HCT116 (cell line): Measurements from ENCODE around the gene ESR2. TPM values are rescaled to one million over a fixed set of nuclear protein-coding genes. Genes with fewer than 3 reads are reported as not detected.

Experiments used
- ATAC-seq: fragments of 200-7000 bp; cut with Tn5 transposase; 2 replicates; pipeline ENCODE4 v1.9.1; 2020; ENCODE audit warnings: mild to moderate bottlenecking, moderate library complexity
- BruUV-seq: library from RNA; stranded (reverse); fragments of 400-500 nt; replicated peaks from 2 replicates; lab custom pipeline; 2021; lab: Mats Ljungman, UMichigan
- CTCF ChIA-PET: fragments of 300-600 bp; sonication (Branson Sonifier 250); formaldehyde crosslinking; loops from one replicate; lab custom pipeline; 2021; ENCODE audit warnings: antibody characterized with exemption; lab: Charles Lee
- POLR2A ChIA-PET: fragments of 300-600, 350-600 bp; sonication (Branson Sonifier 250); formaldehyde crosslinking; loops from one replicate; lab custom pipeline; 2021; ENCODE audit warnings: antibody characterized with exemption; lab: Charles Lee
- RAD21 ChIA-PET, 2 experiments: fragments of 300-600 bp; sonication (Branson Sonifier 250); formaldehyde crosslinking; loops; one replicate each; lab custom pipeline; 2023; ENCODE audit warnings: low total read pairs in 2 of 2; ENCODE audit not compliant: uncharacterized antibody in 2 of 2, unreplicated experiment in 2 of 2, low non-redundant PET in 1 of 2; lab: Charles Lee
- DNase-seq: peaks from one replicate; pipeline ENCODE4 v3.0.0-alpha.2; 2010; ENCODE audit warnings: low read depth, low spot score
- H2AFZ ChIP-seq: fragments of 200-600 bp; shearing (Covaris generic), sonication (generic); 2 replicates; pipeline ENCODE4 v1.6.1; 2017; ENCODE audit warnings: low read depth, mixed run types, mixed read lengths, antibody characterized with exemption, low read length; ENCODE audit not compliant: poor library complexity, severe bottlenecking
- H3K27ac ChIP-seq: 2 replicates; pipeline ENCODE4 v1.5.1; 2012; ENCODE audit warnings: low read depth, low read length
- H3K27me3 ChIP-seq: fragments of 200-600 bp; sonication (generic); 2 replicates; pipeline ENCODE4 v1.6.1; 2016; ENCODE audit warnings: mixed run types, low read length, mixed read lengths; ENCODE audit not compliant: insufficient read depth
- H3K36me3 ChIP-seq, 2 experiments: fragments of 200-500 bp in 1 of 2; fragments of 200-600 bp in 1 of 2; sonication (Bioruptor generic) in 1 of 2; sonication (generic) in 1 of 2; 2 replicates each; pipeline versions ENCODE4 v1.5.1 to v1.6.1; 2014 to 2016; ENCODE audit warnings: low read length in 2 of 2, inconsistent platforms in 1 of 2, mixed read lengths in 1 of 2, mixed run types in 1 of 2; ENCODE audit not compliant: insufficient read depth in 2 of 2, control insufficient read depth in 1 of 2
- H3K4me1 ChIP-seq, 2 experiments: fragments of 200-600 bp in 1 of 2; sonication (generic) in 1 of 2; 2 replicates each; pipeline versions ENCODE4 v1.5.1 to v1.6.1; 2012 to 2017; ENCODE audit warnings: low read length in 2 of 2, inconsistent platforms in 1 of 2, mild to moderate bottlenecking in 1 of 2, mixed read lengths in 1 of 2, mixed run types in 1 of 2, moderate library complexity in 1 of 2; ENCODE audit not compliant: insufficient read depth in 2 of 2, control insufficient read depth in 1 of 2
- H3K4me2 ChIP-seq: fragments of 200-600 bp; sonication (generic); 2 replicates; pipeline ENCODE4 v1.6.1; 2017; ENCODE audit warnings: mixed run types, low read length, mixed read lengths
- H3K4me3 ChIP-seq, 2 experiments: fragments of 200-600 bp in 1 of 2; sonication (generic) in 1 of 2; replicated peaks in 1 of 2; 2 replicates each; pipeline ENCODE4 v1.5.1; 2011 to 2016; ENCODE audit warnings: low read length in 2 of 2, control low read depth in 1 of 2, low read depth in 1 of 2, mild to moderate bottlenecking in 1 of 2, mixed read lengths in 1 of 2, mixed run types in 1 of 2
- H3K79me2 ChIP-seq: fragments of 200-600 bp; sonication (generic); 2 replicates; pipeline ENCODE4 v1.6.1; 2017; ENCODE audit warnings: mild to moderate bottlenecking, mixed run types, low read length, moderate library complexity, mixed read lengths; ENCODE audit not compliant: insufficient read depth
- H3K9ac ChIP-seq: fragments of 200-600 bp; sonication (generic); 2 replicates; pipeline ENCODE4 v1.6.1; 2016; ENCODE audit warnings: low read length, mixed read lengths
- H3K9me2 ChIP-seq: fragments of 200-600 bp; sonication (generic), shearing (Covaris generic); 2 replicates; pipeline ENCODE4 v1.6.1; 2017; ENCODE audit warnings: mixed run types, mild to moderate bottlenecking, moderate library complexity; ENCODE audit not compliant: insufficient read depth
- H3K9me3 ChIP-seq, 2 experiments: fragments of 200-500 bp in 1 of 2; fragments of 200-600 bp in 1 of 2; sonication (Bioruptor generic) in 1 of 2; sonication (generic) in 1 of 2; 2 replicates each; pipeline ENCODE4 v1.6.1; 2014 to 2017; ENCODE audit warnings: low read length in 2 of 2, mixed read lengths in 2 of 2, inconsistent platforms in 1 of 2, low read depth in 1 of 2, mild to moderate bottlenecking in 1 of 2, mixed run types in 1 of 2, moderate library complexity in 1 of 2; ENCODE audit not compliant: control insufficient read depth in 1 of 2, insufficient read depth in 1 of 2
- H4K20me1 ChIP-seq: fragments of 200-600 bp; sonication (generic), shearing (Covaris generic); 2 replicates; pipeline ENCODE4 v1.6.1; 2017; ENCODE audit warnings: mixed run types, mild to moderate bottlenecking, moderate library complexity; ENCODE audit not compliant: insufficient read depth
- CBX3 ChIP-seq: IDR thresholded peaks from 2 replicates; pipeline ENCODE4 v1.6.1; 2012; ENCODE audit warnings: low read depth
- EGR1 ChIP-seq: IDR thresholded peaks from 2 replicates; pipeline ENCODE4 v1.6.1; 2012; ENCODE audit warnings: low read depth
- ELF1 ChIP-seq: IDR thresholded peaks from 2 replicates; pipeline ENCODE4 v1.6.1; 2012; ENCODE audit warnings: low read depth, borderline replicate concordance
- EZH2 ChIP-seq: fragments of 200-600 bp; sonication (generic); IDR thresholded peaks from 2 replicates; pipeline ENCODE4 v1.6.1; 2017; ENCODE audit warnings: antibody characterized with exemption, mixed run types
- EZH2phosphoT487 ChIP-seq: fragments of 200-600 bp; IDR thresholded peaks from 2 replicates; pipeline ENCODE4 v1.6.1; 2018; ENCODE audit warnings: antibody characterized with exemption, borderline replicate concordance
- FOSL1 ChIP-seq: IDR thresholded peaks from 2 replicates; pipeline ENCODE4 v1.6.1; 2012; ENCODE audit warnings: low read depth
- JUND ChIP-seq: IDR thresholded peaks from 2 replicates; pipeline ENCODE4 v1.6.1; 2012
- POLR2A ChIP-seq: IDR thresholded peaks from 2 replicates; pipeline ENCODE4 v1.7.0; 2011; ENCODE audit warnings: borderline replicate concordance; ENCODE audit not compliant: insufficient read depth, insufficient read length; ENCODE audit errors: extremely low read depth
- RAD21 ChIP-seq: IDR thresholded peaks from 2 replicates; pipeline ENCODE4 v1.6.1; 2012; ENCODE audit warnings: low read depth, mild to moderate bottlenecking
- REST ChIP-seq: IDR thresholded peaks from 2 replicates; pipeline ENCODE4 v1.6.1; 2012; ENCODE audit warnings: low read depth
- SIN3A ChIP-seq: IDR thresholded peaks from 2 replicates; pipeline ENCODE4 v1.6.1; 2012; ENCODE audit warnings: low read depth
- SP1 ChIP-seq: IDR thresholded peaks from 2 replicates; pipeline ENCODE4 v1.6.1; 2012; ENCODE audit warnings: low read depth
- SRF ChIP-seq: IDR thresholded peaks from 2 replicates; pipeline ENCODE4 v1.6.1; 2012; ENCODE audit warnings: low read depth
- TCF7L2 ChIP-seq: IDR thresholded peaks from 2 replicates; pipeline ENCODE4 v1.7.0; 2011; ENCODE audit warnings: borderline replicate concordance, inconsistent platforms; ENCODE audit not compliant: insufficient read depth, insufficient read length; ENCODE audit errors: extremely low read depth
- YY1 ChIP-seq: IDR thresholded peaks from 2 replicates; pipeline ENCODE4 v1.6.1; 2011; ENCODE audit warnings: low read length, low read depth, moderate library complexity, mild to moderate bottlenecking; ENCODE audit not compliant: insufficient replicate concordance; ENCODE audit errors: extremely low read depth
- ZFX ChIP-seq: fragments of 450-650 bp; IDR thresholded peaks from 2 replicates; pipeline ENCODE4 v1.6.1; 2017
- intact Hi-C: fragments of 100-400 bp; cut with micrococcal nuclease; formaldehyde crosslinking; loops from 2 replicates; pipeline ENCODE4 v1.10.0; 2022
- total RNA-seq: library from RNA; stranded (reverse); gene quantifications from one replicate; pipeline ENCODE4 v1.2.1, GENCODE V29; 2021; ENCODE audit not compliant: unreplicated experiment
- TF ChIP-seq, protein P1 (sequence below): IDR thresholded peaks from 2 replicates; pipeline ENCODE4 v1.6.1; 2012
- TF ChIP-seq, protein P2 (sequence below): IDR thresholded peaks from 2 replicates; pipeline ENCODE4 v1.6.1; 2012

The ESR2 gene
- total RNA-seq, 1 experiment from 2014 or later = 0.32 TPM

GRCh38 chr14:64092940-64093339 is 201.2 kb downstream of the ESR2 start:
- POLR2A ChIA-PET = no interaction called here
- Histone ChIP-seq H3K9me3 (no peaks in the 10 kb centered on the region), H3K36me3 (no peaks in the 10 kb centered on the region; a peak in 1 of 4 replicates), H4K20me1 (no peaks in the 10 kb centered on the region), H2AFZ (no peak overlapping the region), H3K9ac (no peak overlapping the region), H3K79me2 (no peaks in the 10 kb centered on the region), H3K4me3 (no peak overlapping the region), H3K4me2 (no peak overlapping the region), H3K27me3 (no peaks in the 10 kb centered on the region), H3K27ac (no peak overlapping the region), H3K4me1 (no peaks in the 10 kb centered on the region), H3K9me2 (no peaks in the 10 kb centered on the region)
- TF ChIP-seq SP1 (no peak), JUND (no peak), EGR1 (no peak), YY1 (no peak), ELF1 (no peak), POLR2A (no peak), FOSL1 (no peak), EZH2phosphoT487 (no peak), CBX3 (no peak)
- TF ChIP-seq, protein P1, sequence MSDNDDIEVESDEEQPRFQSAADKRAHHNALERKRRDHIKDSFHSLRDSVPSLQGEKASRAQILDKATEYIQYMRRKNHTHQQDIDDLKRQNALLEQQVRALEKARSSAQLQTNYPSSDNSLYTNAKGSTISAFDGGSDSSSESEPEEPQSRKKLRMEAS = no peak
- BruUV-seq = no TSS peak
- RAD21 ChIA-PET = no interaction called here
- intact Hi-C loops = no loop called here
- CTCF ChIA-PET = no interaction called here
- DNase-seq (no peak), ATAC-seq (no peak)

DNA sequence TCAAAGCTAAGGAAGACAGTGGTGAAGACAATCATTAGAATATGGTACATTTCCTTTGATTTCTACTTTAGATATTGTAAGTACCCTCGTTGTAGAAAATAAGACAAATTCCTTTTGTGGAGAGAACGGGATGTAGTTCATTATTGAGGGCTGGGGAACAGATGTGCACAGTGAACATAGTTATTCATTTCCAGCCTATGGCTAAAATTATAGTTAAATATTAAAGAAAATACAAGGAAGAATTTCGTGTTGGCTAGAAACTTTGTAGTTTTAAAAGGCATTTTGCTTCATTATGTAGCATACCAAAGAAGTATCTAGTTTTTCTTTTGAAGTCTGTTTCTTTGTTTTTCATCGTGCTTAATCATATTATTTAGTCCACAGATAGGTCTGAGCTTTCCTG is 201.8 kb downstream of the ESR2 start:
- CTCF ChIA-PET = no interaction called here
- intact Hi-C loops = no loop called here
- BruUV-seq = no TSS peak
- ATAC-seq (no peak), DNase-seq (no peak)
- POLR2A ChIA-PET = interaction anchor here (0.7 kb wide), 1 partner anchor 9 kb away, joined by 3 read pairs; no protein-coding TSS in a partner anchor
- Histone ChIP-seq H3K4me2 (no peak overlapping the region), H2AFZ (no peak overlapping the region), H3K9me2 (no peaks in the 10 kb centered on the region), H3K36me3 (no peaks in the 10 kb centered on the region; a peak in 1 of 4 replicates), H4K20me1 (no peaks in the 10 kb centered on the region), H3K9ac (no peak overlapping the region), H3K4me1 (no peaks in the 10 kb centered on the region), H3K4me3 (no peak overlapping the region), H3K9me3 (no peaks in the 10 kb centered on the region), H3K27me3 (no peaks in the 10 kb centered on the region), H3K79me2 (no peaks in the 10 kb centered on the region), H3K27ac (no peak overlapping the region)
- RAD21 ChIA-PET = no interaction called here
- no peak for TF ChIP-seq ZFX
- TF ChIP-seq EZH2phosphoT487 = no peak
- no peak for TF ChIP-seq FOSL1
- TF ChIP-seq, protein P2, sequence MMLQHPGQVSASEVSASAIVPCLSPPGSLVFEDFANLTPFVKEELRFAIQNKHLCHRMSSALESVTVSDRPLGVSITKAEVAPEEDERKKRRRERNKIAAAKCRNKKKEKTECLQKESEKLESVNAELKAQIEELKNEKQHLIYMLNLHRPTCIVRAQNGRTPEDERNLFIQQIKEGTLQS = no peak
- TF ChIP-seq EZH2 = no peak
- no peak for TF ChIP-seq SIN3A
- TF ChIP-seq SRF = no peak
- no peak for TF ChIP-seq TCF7L2
- TF ChIP-seq RAD21 = no peak
- TF ChIP-seq POLR2A = no peak
- no peak for TF ChIP-seq EGR1
- TF ChIP-seq REST = no peak
- TF ChIP-seq JUND = no peak
- TF ChIP-seq YY1 = no peak
- no peak for TF ChIP-seq ELF1
